Endothelial cell of umbilical vein (primary cell): ENCODE results near the gene UBE2M.

Experiments
- CTCF ChIP-seq, 2 donors: IDR thresholded peaks; 1 replicate in 1 of 2; 2 replicates in 1 of 2; pipeline ENCODE4 v1.5.1; 2011; ENCODE audit warnings: low read length in 2 of 2, mild to moderate bottlenecking in 2 of 2, moderate library complexity in 2 of 2, control low read depth in 1 of 2, inconsistent platforms in 1 of 2, low read depth in 1 of 2; ENCODE audit not compliant: insufficient read depth in 1 of 2; ENCODE audit errors: extremely low read depth in 1 of 2
- EZH2 ChIP-seq: IDR thresholded peaks from 2 replicates; pipeline ENCODE4 v1.6.1; 2012; ENCODE audit warnings: borderline replicate concordance, low read depth, mild to moderate bottlenecking, moderate library complexity, low read length, inconsistent platforms; ENCODE audit not compliant: severe bottlenecking
- FOS ChIP-seq: IDR thresholded peaks from 2 replicates; pipeline ENCODE4 v1.6.1; 2011; ENCODE audit warnings: mild to moderate bottlenecking, low read length, moderate library complexity, borderline replicate concordance; ENCODE audit not compliant: insufficient read depth
- JUN ChIP-seq: IDR thresholded peaks from 2 replicates; pipeline ENCODE4 v1.6.1; 2011; ENCODE audit warnings: borderline replicate concordance, low read depth; ENCODE audit not compliant: insufficient read length, insufficient read depth
- MAX ChIP-seq: IDR thresholded peaks from 2 replicates; pipeline ENCODE4 v1.6.1; 2011; ENCODE audit not compliant: insufficient read depth, insufficient read length
- MYC ChIP-seq: IDR thresholded peaks from one replicate; pipeline ENCODE4 v1.6.1; 2011; ENCODE audit warnings: mild to moderate bottlenecking, low read depth, low read length
- POLR2A ChIP-seq: IDR thresholded peaks from 2 replicates; pipeline ENCODE4 v1.6.1; 2012; ENCODE audit warnings: low read depth, mild to moderate bottlenecking, control low read depth, low read length
- POLR2AphosphoS5 ChIP-seq: IDR thresholded peaks from 2 replicates; pipeline ENCODE4 v1.6.1; 2012; ENCODE audit warnings: low read depth, mild to moderate bottlenecking, control low read depth, low read length, moderate library complexity; ENCODE audit not compliant: insufficient read depth

- TF ChIP-seq FOS (no peak), POLR2AphosphoS5 (no peak), CTCF (IDR thresholded peaks at IDR 0.05; ENCODE audit: extremely low read depth in 1 of 2, insufficient read depth in 1 of 2, low read depth in 1 of 2, low read length in 2 of 2) (no peak), POLR2A (no peak), EZH2 (no peak), JUN (no peak), MAX (no peak), MYC (no peak)
These were observed 13.2 kb upstream of the UBE2M start for GRCh38 chr19:58571575-58571947.
